H1 (cell line): ENCODE measurements around the gene PLPPR1. TPM values are rescaled to one million over a fixed set of nuclear protein-coding genes. Genes with fewer than 3 reads are reported as not detected.

Experiments
- CTCF ChIA-PET: fragments of 300-600 bp; sonication (Branson Sonifier 250); formaldehyde crosslinking; loops from one replicate; lab custom pipeline; 2021; ENCODE audit not compliant: partially characterized antibody; lab: Charles Lee
- POLR2A ChIA-PET: fragments of 300-600 bp; sonication (Branson Sonifier 250); formaldehyde crosslinking; loops from one replicate; lab custom pipeline; 2021; ENCODE audit warnings: inconsistent platforms; ENCODE audit not compliant: partially characterized antibody; lab: Charles Lee
- DNase-seq, 2 experiments: peaks; one replicate each; pipeline versions ENCODE4 v3.0.0 to v3.0.0-alpha.2; 2010 to 2022; ENCODE audit warnings: low spot score in 2 of 2, low read depth in 1 of 2, mixed read lengths in 1 of 2
- FAIRE-seq: peaks from 2 replicates; lab custom pipeline; 2011; peaks lifted over from hg19 to GRCh38; lab: Jason Lieb, UNC
- H2AFZ ChIP-seq: 2 replicates; pipeline ENCODE4 v1.8.1; 2012; ENCODE audit warnings: low read length, inconsistent platforms
- H2AK5ac ChIP-seq: 2 replicates; pipeline ENCODE4 v1.6.1; 2013; ENCODE audit warnings: low read depth, low read length
- H2BK120ac ChIP-seq: replicated peaks from 2 replicates; pipeline ENCODE3; 2013; ENCODE audit warnings: low read depth, low read length, inconsistent platforms
- H2BK12ac ChIP-seq: 2 replicates; pipeline ENCODE4 v1.6.1; 2013; ENCODE audit warnings: low read depth, low read length
- H2BK15ac ChIP-seq: 2 replicates; pipeline ENCODE4 v1.6.1; 2013; ENCODE audit warnings: low read length
- H2BK20ac ChIP-seq: 2 replicates; pipeline ENCODE4 v1.6.1; 2013; ENCODE audit warnings: low read length
- H2BK5ac ChIP-seq: 2 replicates; pipeline ENCODE4 v1.6.1; 2013; ENCODE audit warnings: low read depth, low read length
- H3K14ac ChIP-seq: 2 replicates; pipeline ENCODE4 v1.6.1; 2013; ENCODE audit warnings: inconsistent platforms; ENCODE audit not compliant: insufficient read length
- H3K18ac ChIP-seq: 2 replicates; pipeline ENCODE4 v1.6.1; 2013; ENCODE audit warnings: low read length; ENCODE audit errors: extremely low read depth
- H3K23ac ChIP-seq: 2 replicates; pipeline ENCODE4 v1.6.1; 2013; ENCODE audit warnings: inconsistent platforms; ENCODE audit not compliant: insufficient read length
- H3K23me2 ChIP-seq: 2 replicates; pipeline ENCODE4 v1.6.1; 2013; ENCODE audit warnings: low read depth, low read length
- H3K27ac ChIP-seq: 2 replicates; pipeline ENCODE4 v1.6.1; 2011; ENCODE audit warnings: low read depth, low read length, inconsistent platforms
- H3K27me3 ChIP-seq, 4 experiments: replicated peaks in 1 of 4; 1 replicate in 1 of 4; 2 replicates in 3 of 4; pipeline versions ENCODE4 v1.6.1 to v1.8.1; 2011 to 2013; ENCODE audit warnings: low read length in 3 of 4, mild to moderate bottlenecking in 3 of 4, inconsistent platforms in 2 of 4, mixed read lengths in 2 of 4, moderate library complexity in 1 of 4; ENCODE audit not compliant: control insufficient read depth in 3 of 4, insufficient read depth in 3 of 4; ENCODE audit errors: extremely low read depth in 1 of 4
- H3K36me3 ChIP-seq, 4 experiments: 2 replicates each; pipeline versions ENCODE4 v1.6.1 to v1.8.1; 2011 to 2013; ENCODE audit warnings: mild to moderate bottlenecking in 4 of 4, low read length in 3 of 4, moderate library complexity in 2 of 4, control low read depth in 1 of 4, inconsistent platforms in 1 of 4; ENCODE audit not compliant: insufficient read depth in 4 of 4, control insufficient read depth in 2 of 4
- H3K4ac ChIP-seq: replicated peaks from 2 replicates; pipeline ENCODE3; 2013; ENCODE audit warnings: low read length, low read depth, mixed read lengths, inconsistent platforms; ENCODE audit not compliant: insufficient read length
- H3K4me1 ChIP-seq, 4 experiments: replicated peaks in 1 of 4; 1 replicate in 1 of 4; 2 replicates in 3 of 4; pipeline versions ENCODE4 v1.6.1 to v1.8.1; 2011 to 2013; ENCODE audit warnings: low read length in 3 of 4, inconsistent platforms in 2 of 4, mixed read lengths in 1 of 4; ENCODE audit not compliant: insufficient read depth in 4 of 4, control insufficient read depth in 3 of 4
- H3K4me2 ChIP-seq, 2 experiments: 2 replicates each; pipeline versions ENCODE4 v1.6.1 to v1.8.1; 2011 to 2013; ENCODE audit warnings: low read depth in 2 of 2, low read length in 2 of 2, control low read depth in 1 of 2, inconsistent platforms in 1 of 2, mild to moderate bottlenecking in 1 of 2; ENCODE audit not compliant: insufficient read depth in 1 of 2
- H3K4me3 ChIP-seq, 4 experiments: fragments of 200-600, 300-600 bp in 1 of 4; sonication (generic), shearing (Covaris generic), sonication (Bioruptor Twin) in 1 of 4; 2 replicates each; pipeline versions ENCODE4 v1.5.1 to v1.8.1; 2011 to 2016; ENCODE audit warnings: low read length in 4 of 4, low read depth in 3 of 4, control low read depth in 2 of 4, inconsistent platforms in 2 of 4, mild to moderate bottlenecking in 2 of 4, mixed read lengths in 1 of 4, moderate library complexity in 1 of 4; ENCODE audit not compliant: insufficient read depth in 2 of 4; ENCODE audit errors: extremely low read depth in 1 of 4
- H3K56ac ChIP-seq: replicated peaks from 2 replicates; pipeline ENCODE3; 2013; ENCODE audit warnings: low read depth, mild to moderate bottlenecking, mixed read lengths, low read length, inconsistent platforms; ENCODE audit not compliant: insufficient read length
- H3K79me1 ChIP-seq: 2 replicates; pipeline ENCODE4 v1.6.1; 2013; ENCODE audit warnings: low read depth, low read length, control low read depth
- H3K79me2 ChIP-seq, 2 experiments: 2 replicates each; pipeline versions ENCODE4 v1.6.1 to v1.8.1; 2012 to 2013; ENCODE audit warnings: low read length in 2 of 2, mild to moderate bottlenecking in 2 of 2, inconsistent platforms in 1 of 2; ENCODE audit not compliant: insufficient read depth in 2 of 2, control insufficient read depth in 1 of 2
- H3K9ac ChIP-seq, 4 experiments: replicated peaks in 1 of 4; 1 replicate in 1 of 4; 2 replicates in 3 of 4; pipeline versions ENCODE4 v1.6.1 to v1.8.1; 2011 to 2013; ENCODE audit warnings: low read depth in 3 of 4, low read length in 3 of 4, control low read depth in 2 of 4, mild to moderate bottlenecking in 2 of 4, moderate library complexity in 2 of 4, inconsistent platforms in 1 of 4; ENCODE audit errors: extremely low read depth in 1 of 4
- H3K9me3 ChIP-seq, 2 experiments: 2 replicates each; pipeline versions ENCODE4 v1.6.1 to v1.8.1; 2012 to 2013; ENCODE audit warnings: mild to moderate bottlenecking in 2 of 2, moderate library complexity in 2 of 2, control low read depth in 1 of 2, inconsistent platforms in 1 of 2, low read depth in 1 of 2, low read length in 1 of 2, mixed read lengths in 1 of 2; ENCODE audit not compliant: insufficient read depth in 2 of 2
- H4K20me1 ChIP-seq, 2 experiments: replicated peaks in 1 of 2; 2 replicates each; pipeline versions ENCODE3 to v1.8.1; 2011 to 2013; ENCODE audit warnings: inconsistent platforms in 2 of 2, low read length in 2 of 2, mild to moderate bottlenecking in 1 of 2; ENCODE audit not compliant: insufficient read depth in 2 of 2, control insufficient read depth in 1 of 2
- H4K5ac ChIP-seq: 2 replicates; pipeline ENCODE4 v1.6.1; 2013; ENCODE audit warnings: low read length, low read depth, mixed read lengths, inconsistent platforms; ENCODE audit not compliant: insufficient read length
- H4K8ac ChIP-seq: 2 replicates; pipeline ENCODE4 v1.8.0; 2013; ENCODE audit warnings: mild to moderate bottlenecking, moderate library complexity, low read length, inconsistent platforms; ENCODE audit not compliant: insufficient read depth; ENCODE audit errors: extremely low read depth
- H4K91ac ChIP-seq: replicated peaks from 2 replicates; pipeline ENCODE3; 2013; ENCODE audit warnings: low read length, mixed read lengths, inconsistent platforms; ENCODE audit not compliant: insufficient read length
- CHD2 ChIP-seq: IDR thresholded peaks from 2 replicates; pipeline ENCODE4 v1.6.1; 2012; ENCODE audit warnings: low read length, improper control_type of control experiment
- EGR1 ChIP-seq: IDR thresholded peaks from 2 replicates; pipeline ENCODE4 v1.6.1; 2011; ENCODE audit warnings: low read depth, low read length, borderline replicate concordance
- GTF2F1 ChIP-seq: IDR thresholded peaks from 2 replicates; pipeline ENCODE4 v1.6.1; 2012; ENCODE audit warnings: low read depth, low read length, improper control_type of control experiment, borderline replicate concordance
- HDAC6 ChIP-seq: IDR thresholded peaks from one replicate; pipeline ENCODE4 v1.7.1; 2012; ENCODE audit warnings: low read depth, mild to moderate bottlenecking, inconsistent platforms, low read length, moderate library complexity
- MAX ChIP-seq: IDR thresholded peaks from 2 replicates; pipeline ENCODE4 v1.6.1; 2012; ENCODE audit warnings: inconsistent platforms
- PHF8 ChIP-seq: fragments of 200-600 bp; sonication (generic); conservative IDR thresholded peaks from 2 replicates; pipeline ENCODE4 v1.7.1; 2012; ENCODE audit warnings: low read depth, mild to moderate bottlenecking, inconsistent platforms, low read length, moderate library complexity
- RNF2 ChIP-seq: fragments of 200-900, 300-1000 bp; sonication (generic); IDR thresholded peaks from 2 replicates; pipeline ENCODE4 v1.7.1; 2016; ENCODE audit warnings: borderline replicate concordance, low read depth, mild to moderate bottlenecking, antibody characterized with exemption, low read length; ENCODE audit not compliant: poor library complexity, severe bottlenecking; ENCODE audit errors: missing control alignments
- SIX5 ChIP-seq: IDR thresholded peaks from 2 replicates; pipeline ENCODE4 v1.6.1; 2011; ENCODE audit warnings: mild to moderate bottlenecking, low read depth, low read length
- TEAD4 ChIP-seq: IDR thresholded peaks from 2 replicates; pipeline ENCODE4 v1.6.1; 2012; ENCODE audit warnings: low read depth, low read length, inconsistent platforms, mixed read lengths
- WGBS, 2 experiments: shearing (Covaris generic) in 1 of 2; methylation state at CpG; one replicate each; pipeline versions ENCODE4 v1.1.6 to v1.1.7; 2013 to 2015; ENCODE audit warnings: low lambda C conversion rate in 2 of 2, mixed read lengths in 2 of 2, inconsistent platforms in 1 of 2, low coverage in 1 of 2, missing lambda C conversion rate in 1 of 2; ENCODE audit not compliant: insufficient replicate concordance in 2 of 2, insufficient coverage in 1 of 2, insufficient read length in 1 of 2; ENCODE audit errors: extremely low coverage in 1 of 2, missing lambda C conversion rate in 1 of 2; 5-methylcytosine and 5-hydroxymethylcytosine counted together
- polyA plus RNA-seq, 7 experiments: library from polyadenylated mRNA; depleted of rRNA in 3 of 7; stranded (reverse) in 5 of 7; unstranded in 2 of 7; fragments of >200 nt in 5 of 7; fragments of 200-250 nt in 2 of 7; gene quantifications; 1 replicate in 5 of 7; 2 replicates in 1 of 7; 4 replicates in 1 of 7; pipeline versions ENCODE4 v1.2.1 to v1.2.3, GENCODE V29; 2011 to 2013; ENCODE audit warnings: missing spikeins in 2 of 7, mixed read lengths in 2 of 7
- total RNA-seq: library from RNA; stranded (reverse); fragmentation: NEBNext Ultra II Directional; extraction: Animal tissue kit (Norgen Biotek cat#: 25700); gene quantifications from 2 replicates; pipeline ENCODE4 v1.2.1, GENCODE V29; 2021

PLPPR1 gene
- total and polyA plus RNA-seq, 2 of the 8 experiments (the other 6 are each of a cell fraction or from before 2014, with no cell fraction given): 1.4 to 1.8 TPM

- no peak overlapping the region for H3K4ac ChIP-seq
- no peaks in the 10 kb centered on the region for H3K79me1 ChIP-seq
- H2BK5ac ChIP-seq: no peak overlapping the region
- no peak overlapping the region for H2AK5ac ChIP-seq
- FAIRE-seq (no peak), DNase-seq (no peak)
- H2BK12ac ChIP-seq: no peak overlapping the region
- no peak overlapping the region for H3K4me2 ChIP-seq
- WGBS, 2 experiments: 95% methylated on average over 2 of the region's 2 CpGs; no CpG with 5 or more reads in 1 of the 2 experiments
- no peaks in the 10 kb centered on the region for H3K36me3 ChIP-seq
- H3K27ac ChIP-seq: no peak overlapping the region
- H2BK120ac ChIP-seq: no peak overlapping the region
- no peak overlapping the region for H3K14ac ChIP-seq
- H3K79me2 ChIP-seq: no peaks in the 10 kb centered on the region
- no peaks in the 10 kb centered on the region; a peak in 1 of 7 replicates for H3K4me1 ChIP-seq
- H3K18ac ChIP-seq: no peak overlapping the region
- no peak overlapping the region for H2BK15ac ChIP-seq
- H3K9ac ChIP-seq: no peak overlapping the region
- no peak for TF ChIP-seq SIX5
- TF ChIP-seq CHD2: no peak
- no peak for TF ChIP-seq GTF2F1
- no peak for TF ChIP-seq HDAC6
- TF ChIP-seq RNF2: no peak
- no peak for TF ChIP-seq EGR1
- TF ChIP-seq PHF8: no peak
- no peak for TF ChIP-seq MAX
- no peak for TF ChIP-seq TEAD4
- H3K23me2 ChIP-seq: no peaks in the 10 kb centered on the region
- no peak overlapping the region for H3K4me3 ChIP-seq
- H4K91ac ChIP-seq: no peak overlapping the region
- CTCF ChIA-PET: interaction anchor here (1.0 to 2.5 kb wide), 3 partner anchors 19 to 232 kb away, joined by 3 to 21 read pairs (median 4); no protein-coding TSS in a partner anchor
- no peak overlapping the region for H4K5ac ChIP-seq
- H3K27me3 ChIP-seq: no peaks in the 10 kb centered on the region
- no peak overlapping the region for H2AFZ ChIP-seq
- POLR2A ChIA-PET: interaction anchor here (1.4 kb wide), 1 partner anchor 13 kb away, joined by 4 read pairs; no protein-coding TSS in a partner anchor
- H4K8ac ChIP-seq: no peak overlapping the region
- H2BK20ac ChIP-seq: no peak overlapping the region
- no peaks in the 10 kb centered on the region for H4K20me1 ChIP-seq
- H3K56ac ChIP-seq: no peak overlapping the region
- no peaks in the 10 kb centered on the region for H3K9me3 ChIP-seq
- H3K23ac ChIP-seq: no peak overlapping the region
These were observed 340.8 kb downstream of the PLPPR1 start for GRCh38 chr9:101369286-101369685.
